ENCODE results near the gene NCBP1. TPM values are rescaled to one million over a fixed set of nuclear protein-coding genes. Genes with fewer than 3 reads are reported as not detected.

Gene NCBP1
- total RNA-seq, 4 donors from 2014 or later: 16.2 to 38.0 (median 18.5) TPM

GRCh38 chr9:97696803-97697601 lies 63.4 kb downstream of the NCBP1 start, which contains the start of gene XPA:
Gene XPA (minus strand): TSS chr9:97697340. CDS start chr9:97697292, 48 bp downstream.
- no peak for TF ChIP-seq CTCF (IDR thresholded peaks at IDR 0.05; ENCODE audit: low read depth)

GRCh38 chr9:97697837-97698236 lies 64.2 kb downstream of the NCBP1 start:
- no peak for TF ChIP-seq CTCF (IDR thresholded peaks at IDR 0.05; ENCODE audit: low read depth)

GRCh38 chr9:97698865-97699264 lies 65.2 kb downstream of the NCBP1 start:
- TF ChIP-seq CTCF (IDR thresholded peaks at IDR 0.05; ENCODE audit: low read depth): no peak

GRCh38 chr9:97703437-97704344 lies 70.1 kb downstream of the NCBP1 start:
- TF ChIP-seq CTCF (IDR thresholded peaks at IDR 0.05; ENCODE audit: low read depth): no peak

- TF ChIP-seq CTCF (IDR thresholded peaks at IDR 0.05; ENCODE audit: low read depth): no peak
Measured at GRCh38 chr9:97704345-97704677, 70.7 kb downstream of the NCBP1 start.

GRCh38 chr9:97704851-97705250 lies 71.2 kb downstream of the NCBP1 start:
- no peak for TF ChIP-seq CTCF (IDR thresholded peaks at IDR 0.05; ENCODE audit: low read depth)

- no peak for TF ChIP-seq CTCF (IDR thresholded peaks at IDR 0.05; ENCODE audit: low read depth)
Measured at GRCh38 chr9:97705354-97705950, 71.8 kb downstream of the NCBP1 start.

Measured in subcutaneous adipose tissue (tissue), 4 donors.